SK-N-SH (cell line): ENCODE results near the gene ERC2. TPM values are rescaled to one million over a fixed set of nuclear protein-coding genes. Genes with fewer than 3 reads are reported as not detected.

Experiments used
- CTCF ChIA-PET: fragments of 300-600, 350-600 bp; formaldehyde crosslinking; extraction: SDS; loops from one replicate; lab custom pipeline; 2021; lab: Yijun Ruan, JAX
- POLR2A ChIA-PET: fragments of 350-600 bp; sonication (Branson Sonifier 250); formaldehyde crosslinking; extraction: SDS; loops from one replicate; lab custom pipeline; 2020; ENCODE audit warnings: antibody characterized with exemption, inconsistent platforms; lab: Yijun Ruan, JAX
- DNase-seq: peaks from one replicate; pipeline ENCODE4 v3.0.0; 2012
- H2AFZ ChIP-seq: fragments of 200-600 bp; sonication (generic); 2 replicates; pipeline ENCODE4 v1.8.1; 2016; ENCODE audit warnings: antibody characterized with exemption, mild to moderate bottlenecking, low read depth
- H3F3A ChIP-seq: fragments of 200-600 bp; sonication (generic); replicated peaks from 2 replicates; pipeline ENCODE3; 2016; ENCODE audit warnings: antibody characterized with exemption, mild to moderate bottlenecking; ENCODE audit not compliant: insufficient read depth
- H3K27ac ChIP-seq, 2 experiments: fragments of 200-500 bp in 1 of 2; fragments of 200-600 bp in 1 of 2; sonication (Bioruptor generic) in 1 of 2; sonication (generic), shearing (Covaris generic) in 1 of 2; 2 replicates each; pipeline versions ENCODE4 v1.5.1 to v1.6.1; 2014 to 2016; ENCODE audit warnings: low read depth in 2 of 2, inconsistent platforms in 1 of 2, low read length in 1 of 2, mild to moderate bottlenecking in 1 of 2, mixed read lengths in 1 of 2
- H3K27me3 ChIP-seq: fragments of 200-600 bp; sonication (generic), shearing (Covaris generic); 2 replicates; pipeline ENCODE4 v1.6.1; 2016; ENCODE audit warnings: mixed run types; ENCODE audit not compliant: insufficient read depth
- H3K36me3 ChIP-seq, 2 experiments: fragments of 200-500 bp in 1 of 2; fragments of 200-600 bp in 1 of 2; sonication (Bioruptor generic) in 1 of 2; sonication (generic) in 1 of 2; replicated peaks in 1 of 2; 2 replicates each; pipeline versions ENCODE3 to v1.5.1; 2014 to 2016; ENCODE audit warnings: low read length in 1 of 2, mild to moderate bottlenecking in 1 of 2; ENCODE audit not compliant: insufficient read depth in 2 of 2, control insufficient read depth in 1 of 2
- H3K4me1 ChIP-seq, 2 experiments: fragments of 200-500 bp in 1 of 2; fragments of 200-600 bp in 1 of 2; sonication (Bioruptor generic) in 1 of 2; sonication (generic), shearing (Covaris generic) in 1 of 2; 2 replicates each; pipeline versions ENCODE4 v1.5.1 to v1.6.1; 2014 to 2016; ENCODE audit warnings: low read depth in 1 of 2, low read length in 1 of 2, mixed run types in 1 of 2; ENCODE audit not compliant: insufficient read depth in 2 of 2, control insufficient read depth in 1 of 2
- H3K4me2 ChIP-seq: fragments of 200-600 bp; sonication (generic), shearing (Covaris generic); 2 replicates; pipeline ENCODE4 v1.6.1; 2017; ENCODE audit warnings: mixed run types
- H3K4me3 ChIP-seq, 2 experiments: fragments of 200-500 bp in 1 of 2; fragments of 200-600 bp in 1 of 2; sonication (Bioruptor generic) in 1 of 2; sonication (generic), shearing (Covaris generic) in 1 of 2; 2 replicates each; pipeline versions ENCODE4 v1.5.1 to v1.8.1; 2014 to 2016; ENCODE audit warnings: low read depth in 2 of 2, inconsistent platforms in 1 of 2, low read length in 1 of 2, mild to moderate bottlenecking in 1 of 2, mixed read lengths in 1 of 2, moderate library complexity in 1 of 2
- H3K79me2 ChIP-seq: fragments of 200-600 bp; sonication (generic); 2 replicates; pipeline ENCODE4 v1.8.1; 2017; ENCODE audit warnings: mild to moderate bottlenecking; ENCODE audit not compliant: insufficient read depth
- H3K9ac ChIP-seq: fragments of 200-600 bp; sonication (generic); 2 replicates; pipeline ENCODE4 v1.6.1; 2017; ENCODE audit warnings: mixed run types
- H3K9me2 ChIP-seq: fragments of 200-600 bp; sonication (generic); 2 replicates; pipeline ENCODE4 v1.6.1; 2017; ENCODE audit warnings: mixed run types
- H3K9me3 ChIP-seq: fragments of 200-600 bp; sonication (generic); 2 replicates; pipeline ENCODE4 v1.6.1; 2017; ENCODE audit warnings: mixed run types, mild to moderate bottlenecking, moderate library complexity
- H4K20me1 ChIP-seq: fragments of 200-600 bp; sonication (generic); 2 replicates; pipeline ENCODE4 v1.6.1; 2017; ENCODE audit warnings: mild to moderate bottlenecking, mixed run types; ENCODE audit not compliant: insufficient read depth
- CHD2 ChIP-seq: fragments of 150-350 bp; IDR thresholded peaks from 2 replicates; pipeline ENCODE4 v1.6.1; 2018; ENCODE audit warnings: low read length; ENCODE audit not compliant: partially characterized antibody
- ELF1 ChIP-seq: IDR thresholded peaks from 2 replicates; pipeline ENCODE4 v1.4.0; 2012
- EP300 ChIP-seq, 2 experiments: IDR thresholded peaks; 2 replicates each; pipeline versions ENCODE4 v1.4.0 to v1.6.1; 2012; ENCODE audit warnings: borderline replicate concordance in 1 of 2, low read depth in 1 of 2, low read length in 1 of 2
- FOSL2 ChIP-seq: IDR thresholded peaks from 2 replicates; pipeline ENCODE4 v1.4.0; 2012; ENCODE audit warnings: low read depth, mild to moderate bottlenecking, moderate library complexity, borderline replicate concordance
- FOXM1 ChIP-seq: IDR thresholded peaks from 2 replicates; pipeline ENCODE4 v1.4.0; 2012; ENCODE audit warnings: low read depth, mild to moderate bottlenecking
- JUND ChIP-seq: IDR thresholded peaks from 2 replicates; pipeline ENCODE4 v1.4.0; 2012
- MAX ChIP-seq: IDR thresholded peaks from 2 replicates; pipeline ENCODE4 v1.4.0; 2012; ENCODE audit warnings: low read depth
- MXI1 ChIP-seq: IDR thresholded peaks from 2 replicates; pipeline ENCODE4 v1.6.1; 2012; ENCODE audit warnings: mild to moderate bottlenecking, low read depth, low read length, improper control_type of control experiment
- NRF1 ChIP-seq: IDR thresholded peaks from 2 replicates; pipeline ENCODE4 v1.6.1; 2012; ENCODE audit warnings: low read depth, mild to moderate bottlenecking, low read length
- POLR2AphosphoS5 ChIP-seq: IDR thresholded peaks from 2 replicates; pipeline ENCODE4 v1.6.1; 2012; ENCODE audit warnings: low read depth, low read length
- RAD21 ChIP-seq: IDR thresholded peaks from 2 replicates; pipeline ENCODE4 v1.6.1; 2012; ENCODE audit warnings: mild to moderate bottlenecking, low read length
- RCOR1 ChIP-seq: fragments of 150-350 bp; IDR thresholded peaks from 2 replicates; pipeline ENCODE4 v1.6.1; 2017; ENCODE audit warnings: antibody characterized with exemption, low read length
- SMC3 ChIP-seq: IDR thresholded peaks from 2 replicates; pipeline ENCODE4 v1.6.1; 2012; ENCODE audit warnings: low read depth, low read length, improper control_type of control experiment
- TCF12 ChIP-seq: IDR thresholded peaks from 2 replicates; pipeline ENCODE4 v1.4.0; 2012
- TEAD4 ChIP-seq: IDR thresholded peaks from 2 replicates; pipeline ENCODE4 v1.4.0; 2012; ENCODE audit warnings: mild to moderate bottlenecking, borderline replicate concordance; ENCODE audit not compliant: insufficient read depth
- YY1 ChIP-seq: IDR thresholded peaks from 2 replicates; pipeline ENCODE4 v1.4.0; 2012; ENCODE audit warnings: low read depth, mild to moderate bottlenecking
- polyA plus RNA-seq, 3 experiments: library from polyadenylated mRNA; depleted of rRNA; stranded (reverse); fragments of >200 nt; gene quantifications; 2 replicates each; pipeline ENCODE4 v1.2.3, GENCODE V29; 2012
- TF ChIP-seq, protein P1 (sequence below): IDR thresholded peaks from 2 replicates; pipeline ENCODE4 v1.6.1; 2012; ENCODE audit warnings: mild to moderate bottlenecking, low read depth, low read length, moderate library complexity
- TF ChIP-seq, protein P2 (sequence below): fragments of 200-600 bp; sonication (generic); IDR thresholded peaks from 2 replicates; pipeline ENCODE4 v1.6.1; 2017; ENCODE audit warnings: antibody characterized with exemption, mild to moderate bottlenecking, moderate library complexity

Gene ERC2
- polyA plus RNA-seq, 1 of the 3 experiments (the other 2 are of a cell fraction): 1.6 TPM

GRCh38 chr3:55824406-55824805 is 643.9 kb downstream of the ERC2 start:
- no peak for TF ChIP-seq FOXM1
- no peak for TF ChIP-seq SMC3
- no peak for TF ChIP-seq RAD21
- no peak for TF ChIP-seq FOSL2
- TF ChIP-seq NRF1: no peak
- TF ChIP-seq, protein P1, sequence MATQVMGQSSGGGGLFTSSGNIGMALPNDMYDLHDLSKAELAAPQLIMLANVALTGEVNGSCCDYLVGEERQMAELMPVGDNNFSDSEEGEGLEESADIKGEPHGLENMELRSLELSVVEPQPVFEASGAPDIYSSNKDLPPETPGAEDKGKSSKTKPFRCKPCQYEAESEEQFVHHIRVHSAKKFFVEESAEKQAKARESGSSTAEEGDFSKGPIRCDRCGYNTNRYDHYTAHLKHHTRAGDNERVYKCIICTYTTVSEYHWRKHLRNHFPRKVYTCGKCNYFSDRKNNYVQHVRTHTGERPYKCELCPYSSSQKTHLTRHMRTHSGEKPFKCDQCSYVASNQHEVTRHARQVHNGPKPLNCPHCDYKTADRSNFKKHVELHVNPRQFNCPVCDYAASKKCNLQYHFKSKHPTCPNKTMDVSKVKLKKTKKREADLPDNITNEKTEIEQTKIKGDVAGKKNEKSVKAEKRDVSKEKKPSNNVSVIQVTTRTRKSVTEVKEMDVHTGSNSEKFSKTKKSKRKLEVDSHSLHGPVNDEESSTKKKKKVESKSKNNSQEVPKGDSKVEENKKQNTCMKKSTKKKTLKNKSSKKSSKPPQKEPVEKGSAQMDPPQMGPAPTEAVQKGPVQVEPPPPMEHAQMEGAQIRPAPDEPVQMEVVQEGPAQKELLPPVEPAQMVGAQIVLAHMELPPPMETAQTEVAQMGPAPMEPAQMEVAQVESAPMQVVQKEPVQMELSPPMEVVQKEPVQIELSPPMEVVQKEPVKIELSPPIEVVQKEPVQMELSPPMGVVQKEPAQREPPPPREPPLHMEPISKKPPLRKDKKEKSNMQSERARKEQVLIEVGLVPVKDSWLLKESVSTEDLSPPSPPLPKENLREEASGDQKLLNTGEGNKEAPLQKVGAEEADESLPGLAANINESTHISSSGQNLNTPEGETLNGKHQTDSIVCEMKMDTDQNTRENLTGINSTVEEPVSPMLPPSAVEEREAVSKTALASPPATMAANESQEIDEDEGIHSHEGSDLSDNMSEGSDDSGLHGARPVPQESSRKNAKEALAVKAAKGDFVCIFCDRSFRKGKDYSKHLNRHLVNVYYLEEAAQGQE: no peak
- no peak for TF ChIP-seq CHD2
- no peak for TF ChIP-seq RCOR1
- no peak for TF ChIP-seq TEAD4
- TF ChIP-seq TCF12: no peak
- TF ChIP-seq JUND: no peak
- TF ChIP-seq EP300 (IDR thresholded peaks at IDR 0.05; ENCODE audit: borderline replicate concordance in 1 of 2, low read depth in 1 of 2, low read length in 1 of 2): no peak
- TF ChIP-seq, protein P2, sequence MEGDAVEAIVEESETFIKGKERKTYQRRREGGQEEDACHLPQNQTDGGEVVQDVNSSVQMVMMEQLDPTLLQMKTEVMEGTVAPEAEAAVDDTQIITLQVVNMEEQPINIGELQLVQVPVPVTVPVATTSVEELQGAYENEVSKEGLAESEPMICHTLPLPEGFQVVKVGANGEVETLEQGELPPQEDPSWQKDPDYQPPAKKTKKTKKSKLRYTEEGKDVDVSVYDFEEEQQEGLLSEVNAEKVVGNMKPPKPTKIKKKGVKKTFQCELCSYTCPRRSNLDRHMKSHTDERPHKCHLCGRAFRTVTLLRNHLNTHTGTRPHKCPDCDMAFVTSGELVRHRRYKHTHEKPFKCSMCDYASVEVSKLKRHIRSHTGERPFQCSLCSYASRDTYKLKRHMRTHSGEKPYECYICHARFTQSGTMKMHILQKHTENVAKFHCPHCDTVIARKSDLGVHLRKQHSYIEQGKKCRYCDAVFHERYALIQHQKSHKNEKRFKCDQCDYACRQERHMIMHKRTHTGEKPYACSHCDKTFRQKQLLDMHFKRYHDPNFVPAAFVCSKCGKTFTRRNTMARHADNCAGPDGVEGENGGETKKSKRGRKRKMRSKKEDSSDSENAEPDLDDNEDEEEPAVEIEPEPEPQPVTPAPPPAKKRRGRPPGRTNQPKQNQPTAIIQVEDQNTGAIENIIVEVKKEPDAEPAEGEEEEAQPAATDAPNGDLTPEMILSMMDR: no peak
- no peak for TF ChIP-seq ELF1
- TF ChIP-seq YY1: no peak
- TF ChIP-seq POLR2AphosphoS5: no peak
- TF ChIP-seq MXI1: no peak
- no peak for TF ChIP-seq MAX
- H3K4me3 ChIP-seq: no peak overlapping the region
- H4K20me1 ChIP-seq: no peaks in the 10 kb centered on the region
- H3K27me3 ChIP-seq: no peaks in the 10 kb centered on the region
- no peak overlapping the region for H3K9ac ChIP-seq
- no peaks in the 10 kb centered on the region for H3K36me3 ChIP-seq
- H3K4me2 ChIP-seq: no peak overlapping the region
- DNase-seq: no peak
- H3K9me2 ChIP-seq: no peaks in the 10 kb centered on the region
- no peak overlapping the region for H2AFZ ChIP-seq
- H3K27ac ChIP-seq: no peak overlapping the region
- no peaks in the 10 kb centered on the region for H3K79me2 ChIP-seq
- H3F3A ChIP-seq: no peaks in the 10 kb centered on the region
- peaks cover 0 to 7% of the 10 kb centered on the region in 2 experiments; a peak in 2 of 4 replicates for H3K4me1 ChIP-seq
- CTCF ChIA-PET: interaction anchor here (1.2 kb wide), 1 partner anchor 13 kb away, joined by 3 read pairs; no protein-coding TSS in a partner anchor
- POLR2A ChIA-PET: no interaction called here
- H3K9me3 ChIP-seq: no peaks in the 10 kb centered on the region
